H9 (cell line): ENCODE measurements around the gene IL16. TPM values are rescaled to one million over a fixed set of nuclear protein-coding genes. Genes with fewer than 3 reads are reported as not detected.

Experiments
- DNase-seq: peaks from one replicate; pipeline ENCODE4 v3.0.0-alpha.2; 2017
- H2AFZ ChIP-seq: one replicate; pipeline ENCODE4 v1.6.1; 2013; ENCODE audit warnings: mild to moderate bottlenecking, low read length, control low read depth, moderate library complexity
- H2AK5ac ChIP-seq: 2 replicates; pipeline ENCODE4 v1.6.1; 2013; ENCODE audit warnings: low read length, control low read depth, mixed read lengths; ENCODE audit not compliant: insufficient read length
- H2BK120ac ChIP-seq: one replicate; pipeline ENCODE4 v1.6.1; 2013; ENCODE audit warnings: low read depth, mild to moderate bottlenecking, low read length, control low read depth, inconsistent platforms; ENCODE audit not compliant: poor library complexity, severe bottlenecking
- H2BK12ac ChIP-seq: 2 replicates; pipeline ENCODE4 v1.6.1; 2013; ENCODE audit warnings: low read length, control low read depth, mixed read lengths, low read depth; ENCODE audit not compliant: insufficient read length
- H2BK15ac ChIP-seq: 2 replicates; pipeline ENCODE4 v1.6.1; 2013; ENCODE audit warnings: low read depth, low read length, control low read depth
- H2BK20ac ChIP-seq: one replicate; pipeline ENCODE4 v1.6.1; 2013; ENCODE audit warnings: low read depth, mild to moderate bottlenecking, low read length, control low read depth, inconsistent platforms; ENCODE audit not compliant: poor library complexity, severe bottlenecking
- H2BK5ac ChIP-seq: 2 replicates; pipeline ENCODE4 v1.6.1; 2013; ENCODE audit warnings: low read length, control low read depth, mixed read lengths; ENCODE audit not compliant: insufficient read length
- H3K14ac ChIP-seq: 2 replicates; pipeline ENCODE4 v1.6.1; 2013; ENCODE audit warnings: low read length, control low read depth; ENCODE audit not compliant: insufficient read depth
- H3K18ac ChIP-seq: 2 replicates; pipeline ENCODE4 v1.6.1; 2013; ENCODE audit warnings: low read depth, mild to moderate bottlenecking, mixed read lengths, low read length, control low read depth; ENCODE audit not compliant: insufficient read length
- H3K23ac ChIP-seq: 2 replicates; pipeline ENCODE4 v1.6.1; 2013; ENCODE audit warnings: low read length, control low read depth, mixed read lengths, low read depth; ENCODE audit not compliant: insufficient read length
- H3K23me2 ChIP-seq: 2 replicates; pipeline ENCODE4 v1.6.1; 2013; ENCODE audit warnings: low read depth, mild to moderate bottlenecking, mixed read lengths, low read length, control low read depth; ENCODE audit not compliant: insufficient read length, poor library complexity, severe bottlenecking
- H3K27ac ChIP-seq: 2 replicates; pipeline ENCODE4 v1.5.1; 2013; ENCODE audit warnings: low read length, control low read depth, mixed read lengths, low read depth; ENCODE audit not compliant: insufficient read length
- H3K27me3 ChIP-seq: 2 replicates; pipeline ENCODE4 v1.6.1; 2013; ENCODE audit warnings: low read length, control low read depth, inconsistent platforms; ENCODE audit not compliant: insufficient read depth
- H3K4ac ChIP-seq: 2 replicates; pipeline ENCODE4 v1.6.1; 2013; ENCODE audit warnings: low read depth, mild to moderate bottlenecking, control low read depth, inconsistent platforms, low read length, moderate library complexity
- H3K4me1 ChIP-seq: 2 replicates; pipeline ENCODE4 v1.6.1; 2013; ENCODE audit warnings: low read length, control low read depth, inconsistent platforms; ENCODE audit not compliant: insufficient read depth
- H3K4me2 ChIP-seq: 2 replicates; pipeline ENCODE4 v1.6.1; 2013; ENCODE audit warnings: low read length, control low read depth, mixed read lengths; ENCODE audit not compliant: insufficient read length, insufficient read depth
- H3K56ac ChIP-seq: 2 replicates; pipeline ENCODE4 v1.6.1; 2013; ENCODE audit warnings: low read depth, mild to moderate bottlenecking, mixed read lengths, low read length, control low read depth; ENCODE audit not compliant: insufficient read length
- H3K79me1 ChIP-seq: 2 replicates; pipeline ENCODE4 v1.6.1; 2013; ENCODE audit warnings: low read depth, mild to moderate bottlenecking, moderate library complexity, low read length, control low read depth, inconsistent platforms; ENCODE audit not compliant: insufficient read depth, poor library complexity, severe bottlenecking
- H3K79me2 ChIP-seq: 2 replicates; pipeline ENCODE4 v1.6.1; 2013; ENCODE audit warnings: low read length, control low read depth, inconsistent platforms; ENCODE audit not compliant: insufficient read depth
- H3K9ac ChIP-seq: 2 replicates; pipeline ENCODE4 v1.6.1; 2013; ENCODE audit warnings: low read length, control low read depth, mixed read lengths; ENCODE audit not compliant: insufficient read length; ENCODE audit errors: extremely low read depth
- H3K9me3 ChIP-seq: one replicate; pipeline ENCODE4 v1.6.1; 2013; ENCODE audit warnings: low read depth, low read length, inconsistent platforms; ENCODE audit not compliant: control insufficient read depth
- H3T11ph ChIP-seq: one replicate; pipeline ENCODE4 v1.6.1; 2013; ENCODE audit warnings: mild to moderate bottlenecking, low read length, control low read depth, inconsistent platforms
- H4K20me1 ChIP-seq: one replicate; pipeline ENCODE4 v1.6.1; 2013; ENCODE audit not compliant: control insufficient read depth, insufficient read length, insufficient read depth
- H4K5ac ChIP-seq: 2 replicates; pipeline ENCODE4 v1.6.1; 2013; ENCODE audit warnings: low read depth, mild to moderate bottlenecking, mixed read lengths, low read length, control low read depth; ENCODE audit not compliant: insufficient read length
- H4K8ac ChIP-seq: replicated peaks from 2 replicates; pipeline ENCODE4 v1.6.1; 2013; ENCODE audit warnings: low read length, control low read depth, mixed read lengths, low read depth; ENCODE audit not compliant: insufficient read length
- H4K91ac ChIP-seq: 2 replicates; pipeline ENCODE4 v1.6.1; 2013; ENCODE audit warnings: low read depth, mild to moderate bottlenecking, moderate library complexity, mixed read lengths, low read length, control low read depth; ENCODE audit not compliant: insufficient read length
- H3K27ac Mint-ChIP-seq, 3 experiments: 2 replicates in 2 of 3; 3 replicates in 1 of 3; pipeline ENCODE4 v1.8.0; 2020 to 2021; ENCODE audit warnings: mixed read lengths in 3 of 3, mild to moderate bottlenecking in 1 of 3, moderate library complexity in 1 of 3
- H3K27me3 Mint-ChIP-seq: 2 replicates; pipeline ENCODE4 v1.8.0; 2021; ENCODE audit warnings: low read depth, mild to moderate bottlenecking, moderate library complexity, mixed read lengths
- H3K36me3 Mint-ChIP-seq, 3 experiments: 2 replicates in 2 of 3; 3 replicates in 1 of 3; pipeline ENCODE4 v1.8.0; 2020 to 2021; ENCODE audit warnings: low read depth in 3 of 3, mixed read lengths in 3 of 3; ENCODE audit not compliant: insufficient read depth in 1 of 3
- H3K4me1 Mint-ChIP-seq, 2 experiments: 2 replicates each; pipeline ENCODE4 v1.8.0; 2020; ENCODE audit warnings: mixed read lengths in 2 of 2
- H3K4me3 Mint-ChIP-seq, 2 experiments: 2 replicates in 1 of 2; 3 replicates in 1 of 2; pipeline ENCODE4 v1.8.0; 2020 to 2021; ENCODE audit warnings: mild to moderate bottlenecking in 2 of 2, mixed read lengths in 2 of 2, moderate library complexity in 1 of 2
- H3K9me3 Mint-ChIP-seq, 2 experiments: 2 replicates in 1 of 2; 3 replicates in 1 of 2; pipeline ENCODE4 v1.8.0; 2020; ENCODE audit warnings: mild to moderate bottlenecking in 2 of 2, mixed read lengths in 2 of 2, moderate library complexity in 1 of 2
- WGBS: extraction: QIAGEN DNeasy Blood & Tissue Kit; methylation state at CpG from one replicate; pipeline ENCODE4 v1.1.7; 2013; ENCODE audit warnings: missing lambda C conversion rate, low lambda C conversion rate, mixed read lengths; ENCODE audit not compliant: insufficient read length; ENCODE audit errors: extremely low coverage; 5-methylcytosine and 5-hydroxymethylcytosine counted together
- total RNA-seq: library from RNA; stranded (reverse); gene quantifications from 2 replicates; pipeline ENCODE4 v1.2.1, GENCODE V29; 2021
- TF ChIP-seq, protein P1 (sequence below): fragments of 200-600 bp; sonication (generic); conservative IDR thresholded peaks from 3 replicates; pipeline ENCODE4 v1.8.0; 2021; ENCODE audit warnings: antibody characterized with exemption, mild to moderate bottlenecking

Gene IL16
- total RNA-seq, 1 experiment from 2014 or later: 0.28 TPM

DNA sequence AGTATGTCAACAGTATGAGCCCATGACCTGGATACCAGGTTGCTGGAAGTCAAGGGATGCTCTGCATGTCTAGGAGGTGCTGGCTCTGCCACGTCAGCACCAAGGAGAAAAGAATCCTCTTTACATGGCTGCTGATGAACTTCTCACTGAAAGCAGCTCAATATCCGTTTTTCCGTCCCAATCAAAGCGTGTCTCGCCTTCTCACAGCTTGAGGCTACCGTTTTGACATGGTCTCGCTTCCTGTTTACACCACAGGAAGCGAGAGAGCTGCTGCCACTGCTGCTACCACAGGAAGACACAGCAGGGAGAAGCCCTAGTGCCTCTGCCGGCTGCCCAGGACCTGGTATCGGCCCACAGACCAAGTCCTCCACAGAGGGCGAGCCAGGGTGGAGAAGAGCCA, 100.0 kb downstream of the IL16 start:
- no peak overlapping the region for H2AFZ ChIP-seq

More for the DNA sequence above, 100.0 kb downstream of the IL16 start:
- Mint-ChIP-seq H3K4me1 (peaks cover 11 to 18% of the 10 kb centered on the region in 2 experiments), H3K27ac (no peak overlapping the region; a peak in 1 of 7 replicates), H3K36me3 (no peaks in the 10 kb centered on the region), H3K9me3 (no peaks in the 10 kb centered on the region), H3K4me3 (no peak overlapping the region), H3K27me3 (peaks cover 19% of the 10 kb centered on the region)
- no peaks in the 10 kb centered on the region for H3K9me3 ChIP-seq
- H3K27me3 ChIP-seq: no peaks in the 10 kb centered on the region
- no peak overlapping the region for H3K9ac ChIP-seq
- no peak overlapping the region for H2BK20ac ChIP-seq
- no peak overlapping the region for H2AK5ac ChIP-seq
- no peak overlapping the region for H3K18ac ChIP-seq
- WGBS: no CpG with 5 or more reads among the region's 11 CpGs
- H4K5ac ChIP-seq: no peak overlapping the region
- no peak overlapping the region for H2BK5ac ChIP-seq
- TF ChIP-seq, protein P1, sequence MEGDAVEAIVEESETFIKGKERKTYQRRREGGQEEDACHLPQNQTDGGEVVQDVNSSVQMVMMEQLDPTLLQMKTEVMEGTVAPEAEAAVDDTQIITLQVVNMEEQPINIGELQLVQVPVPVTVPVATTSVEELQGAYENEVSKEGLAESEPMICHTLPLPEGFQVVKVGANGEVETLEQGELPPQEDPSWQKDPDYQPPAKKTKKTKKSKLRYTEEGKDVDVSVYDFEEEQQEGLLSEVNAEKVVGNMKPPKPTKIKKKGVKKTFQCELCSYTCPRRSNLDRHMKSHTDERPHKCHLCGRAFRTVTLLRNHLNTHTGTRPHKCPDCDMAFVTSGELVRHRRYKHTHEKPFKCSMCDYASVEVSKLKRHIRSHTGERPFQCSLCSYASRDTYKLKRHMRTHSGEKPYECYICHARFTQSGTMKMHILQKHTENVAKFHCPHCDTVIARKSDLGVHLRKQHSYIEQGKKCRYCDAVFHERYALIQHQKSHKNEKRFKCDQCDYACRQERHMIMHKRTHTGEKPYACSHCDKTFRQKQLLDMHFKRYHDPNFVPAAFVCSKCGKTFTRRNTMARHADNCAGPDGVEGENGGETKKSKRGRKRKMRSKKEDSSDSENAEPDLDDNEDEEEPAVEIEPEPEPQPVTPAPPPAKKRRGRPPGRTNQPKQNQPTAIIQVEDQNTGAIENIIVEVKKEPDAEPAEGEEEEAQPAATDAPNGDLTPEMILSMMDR: no peak
- H3K14ac ChIP-seq: no peak overlapping the region; the same call in 1 of the 2 replicates
- DNase-seq: no peak
- H4K20me1 ChIP-seq: no peaks in the 10 kb centered on the region
- H2BK12ac ChIP-seq: no peak overlapping the region
- no peak overlapping the region for H4K8ac ChIP-seq
- H3K4me2 ChIP-seq: no peak overlapping the region
- no peak overlapping the region for H3K27ac ChIP-seq
- no peak overlapping the region for H4K91ac ChIP-seq
- H3K23me2 ChIP-seq: no peaks in the 10 kb centered on the region
- H3T11ph ChIP-seq: no peak overlapping the region
- H3K4me1 ChIP-seq: peaks cover 5% of the 10 kb centered on the region; the same call in 1 of the 2 replicates
- H2BK15ac ChIP-seq: no peak overlapping the region
- H3K23ac ChIP-seq: no peak overlapping the region
- no peak overlapping the region for H3K4ac ChIP-seq
- H3K56ac ChIP-seq: no peak overlapping the region
- H3K79me2 ChIP-seq: no peaks in the 10 kb centered on the region
- no peak overlapping the region for H2BK120ac ChIP-seq
- no peaks in the 10 kb centered on the region for H3K79me1 ChIP-seq
